GM12874 (cell line): ENCODE data around the gene GABRA5.

Experiments used
- TF ChIP-seq, protein P1 (sequence below): IDR thresholded peaks from 2 replicates; pipeline ENCODE4 v1.5.1; 2011; ENCODE audit warnings: low read depth, mild to moderate bottlenecking, control low read depth, low read length, moderate library complexity; ENCODE audit not compliant: insufficient read depth

Gene GABRA5

GRCh38 chr15:26974120-26974780, 107.4 kb downstream of the GABRA5 start:
- TF ChIP-seq, protein P1, sequence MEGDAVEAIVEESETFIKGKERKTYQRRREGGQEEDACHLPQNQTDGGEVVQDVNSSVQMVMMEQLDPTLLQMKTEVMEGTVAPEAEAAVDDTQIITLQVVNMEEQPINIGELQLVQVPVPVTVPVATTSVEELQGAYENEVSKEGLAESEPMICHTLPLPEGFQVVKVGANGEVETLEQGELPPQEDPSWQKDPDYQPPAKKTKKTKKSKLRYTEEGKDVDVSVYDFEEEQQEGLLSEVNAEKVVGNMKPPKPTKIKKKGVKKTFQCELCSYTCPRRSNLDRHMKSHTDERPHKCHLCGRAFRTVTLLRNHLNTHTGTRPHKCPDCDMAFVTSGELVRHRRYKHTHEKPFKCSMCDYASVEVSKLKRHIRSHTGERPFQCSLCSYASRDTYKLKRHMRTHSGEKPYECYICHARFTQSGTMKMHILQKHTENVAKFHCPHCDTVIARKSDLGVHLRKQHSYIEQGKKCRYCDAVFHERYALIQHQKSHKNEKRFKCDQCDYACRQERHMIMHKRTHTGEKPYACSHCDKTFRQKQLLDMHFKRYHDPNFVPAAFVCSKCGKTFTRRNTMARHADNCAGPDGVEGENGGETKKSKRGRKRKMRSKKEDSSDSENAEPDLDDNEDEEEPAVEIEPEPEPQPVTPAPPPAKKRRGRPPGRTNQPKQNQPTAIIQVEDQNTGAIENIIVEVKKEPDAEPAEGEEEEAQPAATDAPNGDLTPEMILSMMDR = no peak

DNA sequence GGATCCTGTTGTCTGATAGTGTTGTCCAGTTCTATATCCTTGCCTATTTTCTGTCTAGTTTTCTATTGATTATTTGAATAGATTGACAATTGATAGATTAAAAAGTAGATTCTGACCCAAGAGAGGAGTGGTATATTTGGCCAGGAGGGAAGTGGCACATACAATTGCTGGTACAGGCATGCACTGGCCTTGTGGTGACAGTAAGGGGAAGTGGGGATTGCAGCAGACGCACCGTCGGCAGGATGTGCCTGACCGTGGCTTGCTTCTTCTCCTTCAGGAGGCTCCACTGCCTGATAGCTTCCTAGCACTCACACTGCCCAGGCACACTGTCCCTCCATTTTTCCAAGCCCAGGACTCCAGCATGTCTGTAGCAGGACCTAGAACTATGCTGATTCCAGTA, 114.6 kb downstream of the GABRA5 start:
- TF ChIP-seq, protein P1 = no peak

DNA sequence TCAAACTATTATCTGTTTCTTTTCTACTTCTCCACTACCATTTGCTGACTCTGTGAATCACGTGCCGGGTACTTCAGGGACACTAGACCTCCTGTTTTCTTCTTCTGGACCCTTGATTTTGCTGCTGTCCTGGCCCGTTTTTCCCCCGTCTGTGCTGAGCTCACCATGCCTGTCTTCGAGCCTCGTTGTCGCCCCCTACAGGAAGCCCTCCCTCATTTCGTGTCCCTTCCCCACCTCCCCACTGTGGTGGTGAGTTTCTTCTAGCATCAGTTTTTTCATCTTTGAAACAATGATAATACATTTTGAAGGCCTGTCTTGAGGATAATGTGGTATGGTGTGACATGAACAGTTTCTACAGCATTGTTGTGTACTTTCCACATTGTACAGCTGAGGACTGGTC, 117.0 kb downstream of the GABRA5 start:
- TF ChIP-seq, protein P1 = no peak

DNA sequence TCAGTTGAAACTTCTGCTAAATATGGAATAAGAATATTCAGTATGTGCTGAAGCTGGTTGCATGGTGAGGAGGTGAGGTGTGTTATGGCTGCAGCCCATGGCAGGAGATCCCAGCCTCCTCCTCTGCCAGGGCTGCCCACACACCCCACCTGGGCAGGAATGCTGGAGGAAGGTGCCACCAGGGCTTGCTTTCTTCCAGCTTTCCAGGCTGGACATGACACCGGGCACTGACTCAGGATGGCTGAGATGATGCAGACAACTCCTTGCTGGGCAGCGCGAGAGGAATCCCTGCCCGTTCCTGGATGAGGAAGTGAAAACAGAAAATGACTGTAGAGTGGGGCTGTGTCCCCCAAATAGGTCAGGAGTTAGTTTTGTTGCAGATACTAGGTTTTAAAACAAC, 118.2 kb downstream of the GABRA5 start:
- TF ChIP-seq, protein P1 = no peak

DNA sequence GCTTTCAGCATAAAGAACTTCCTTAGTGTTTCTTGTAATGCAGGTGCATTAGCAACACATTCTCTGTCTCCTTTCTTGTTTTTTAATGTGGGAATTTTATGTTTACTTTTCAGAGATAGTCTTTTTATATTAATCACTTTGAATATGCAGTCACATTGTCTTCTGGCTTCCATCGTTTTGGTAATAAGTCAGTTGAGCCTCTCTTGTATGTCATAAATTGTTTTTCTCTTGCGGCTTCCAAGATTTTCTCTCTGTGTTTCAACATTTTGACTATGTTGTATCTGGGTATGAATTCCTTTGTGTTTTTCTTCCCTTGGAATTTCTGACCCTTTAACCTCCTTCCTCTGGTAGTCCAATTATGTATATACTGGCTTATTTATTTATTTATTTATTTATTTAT, 129.4 kb downstream of the GABRA5 start:
- TF ChIP-seq, protein P1 = no peak
